GM21723 (cell line): ENCODE measurements around the gene KIF1A.

Experiments used
- ATAC-seq: cut with Tn5 transposase; IDR thresholded peaks from one replicate; pipeline ENCODE4 v1.9.1; 2021; ENCODE audit warnings: mild to moderate bottlenecking, moderate library complexity; ENCODE audit not compliant: unreplicated experiment

The KIF1A gene

GRCh38 chr2:240672701-240673190, 147.3 kb downstream of the KIF1A start:
- no peak for ATAC-seq

- no peak for ATAC-seq
Measured at GRCh38 chr2:240672076-240672700, 147.8 kb downstream of the KIF1A start.

DNA sequence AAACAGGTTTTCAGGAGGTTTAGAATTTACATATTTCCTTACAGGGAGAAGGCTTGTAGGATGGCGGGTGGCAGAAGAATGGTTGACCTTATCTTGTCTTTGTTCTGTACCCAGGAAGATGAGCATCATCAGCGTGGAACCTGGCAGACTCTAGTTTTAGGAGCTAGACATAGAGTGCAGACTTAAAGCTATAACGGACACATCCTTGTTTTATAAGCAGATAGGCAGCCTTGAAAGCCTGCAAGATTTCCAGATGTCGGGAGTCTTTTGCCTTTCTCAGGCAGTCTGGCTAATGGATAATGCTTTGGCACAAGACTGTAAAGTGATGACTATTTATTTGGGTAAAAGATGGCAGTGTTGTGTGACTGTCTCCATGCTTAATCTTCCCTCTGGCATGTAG, 149.1 kb downstream of the KIF1A start:
- no peak for ATAC-seq

GRCh38 chr2:240670402-240670801, 149.6 kb downstream of the KIF1A start:
- ATAC-seq: no peak

DNA sequence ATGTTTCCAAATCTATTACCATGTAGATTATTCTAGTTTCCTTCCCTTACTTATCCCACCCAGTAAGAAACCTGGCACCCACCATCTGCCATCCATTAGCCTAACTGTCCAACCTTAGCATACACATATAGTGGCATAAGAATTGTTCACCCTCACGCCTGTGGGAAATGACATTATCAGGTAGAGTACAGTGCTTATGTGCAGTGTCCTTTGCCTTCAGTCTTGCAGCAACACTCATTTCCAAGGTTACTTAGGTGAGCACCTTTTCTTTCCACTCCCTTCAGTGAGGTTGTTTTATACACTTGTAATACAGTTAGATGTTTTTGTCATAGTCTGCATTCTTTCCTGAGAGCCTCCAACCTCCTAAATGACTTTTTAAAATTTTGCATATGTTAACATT, 155.4 kb downstream of the KIF1A start:
- ATAC-seq: no peak
